NOMO-1 treated with DMSO at 0.1 percent for 48 hours (cell line): Measurements from ENCODE around the gene PAX3.

Source experiments
- DNase-seq: peaks from one replicate; lab custom pipeline; 2025; ENCODE audit not compliant: unreplicated experiment; lab: John Stamatoyannopoulos, UW

PAX3 gene

GRCh38 chr2:222298311-222299150 lies at the start of gene PAX3:
TSS of gene PAX3 (minus strand) at chr2:222298998. CDS start at chr2:222298615, 383 bp downstream.
- DNase-seq: no peak

GRCh38 chr2:222341331-222341730 lies 42.5 kb upstream of the PAX3 start:
- no peak for DNase-seq

- DNase-seq: no peak
Measured at GRCh38 chr2:222338374-222338773, 39.6 kb upstream of the PAX3 start.

- no peak for DNase-seq
Measured at GRCh38 chr2:222336931-222337330, 38.1 kb upstream of the PAX3 start.

GRCh38 chr2:222336442-222336841 lies 37.6 kb upstream of the PAX3 start:
- no peak for DNase-seq

- DNase-seq: no peak
Measured at GRCh38 chr2:222334914-222335313, 36.1 kb upstream of the PAX3 start.

GRCh38 chr2:222333397-222333796 lies 34.6 kb upstream of the PAX3 start:
- DNase-seq: no peak

GRCh38 chr2:222332116-222332515 lies 33.3 kb upstream of the PAX3 start:
- peak; percentile 79 for DNase-seq

- no peak for DNase-seq
Measured at GRCh38 chr2:222330910-222331309, 32.1 kb upstream of the PAX3 start.

GRCh38 chr2:222322236-222322635 lies 23.4 kb upstream of the PAX3 start:
- DNase-seq: no peak

GRCh38 chr2:222320436-222321395 lies 21.9 kb upstream of the PAX3 start:
- peak; percentile 14 for DNase-seq

GRCh38 chr2:222319586-222320435 lies 21.0 kb upstream of the PAX3 start:
- no peak for DNase-seq

- DNase-seq: no peak
Measured at GRCh38 chr2:222318712-222319585, 20.2 kb upstream of the PAX3 start.

- peak; percentile 82 for DNase-seq
Measured at GRCh38 chr2:222318026-222318711, 19.4 kb upstream of the PAX3 start.

GRCh38 chr2:222315443-222316121 lies 16.8 kb upstream of the PAX3 start:
- no peak for DNase-seq

GRCh38 chr2:222313816-222314215 lies 15.0 kb upstream of the PAX3 start:
- DNase-seq: no peak

- DNase-seq: no peak
Measured at GRCh38 chr2:222311978-222312738, 13.4 kb upstream of the PAX3 start.
